HL-60 (cell line): ENCODE measurements around the gene SIGLEC14.

Experiments
- DNase-seq, 2 experiments: peaks; one replicate each; pipeline ENCODE4 v3.0.0-alpha.2; 2010 to 2020; ENCODE audit warnings: low read depth in 1 of 2, low spot score in 1 of 2
- H3K27ac ChIP-seq: fragments of 250-450 bp; sonication (Bioruptor Pico); replicated peaks from 2 replicates; pipeline ENCODE4 v1.5.1; 2020; ENCODE audit warnings: mild to moderate bottlenecking, moderate library complexity
- H3K27me3 ChIP-seq: fragments of 250-450 bp; sonication (Bioruptor Pico); 2 replicates; pipeline ENCODE4 v1.5.1; 2021; ENCODE audit warnings: mild to moderate bottlenecking, moderate library complexity; ENCODE audit not compliant: insufficient read depth, poor library complexity, severe bottlenecking
- H3K4me3 ChIP-seq: replicated peaks from 2 replicates; pipeline ENCODE4 v1.5.1; 2011; ENCODE audit warnings: mild to moderate bottlenecking, control low read depth, low read length; ENCODE audit not compliant: insufficient read depth
- CTCF ChIP-seq: IDR thresholded peaks from one replicate; pipeline ENCODE4 v1.5.1; 2011; ENCODE audit warnings: low read length, control low read depth, inconsistent platforms; ENCODE audit not compliant: insufficient read depth
- GABPA ChIP-seq: IDR thresholded peaks from 2 replicates; pipeline ENCODE4 v1.6.1; 2012; ENCODE audit warnings: low read depth
- POLR2AphosphoS5 ChIP-seq: IDR thresholded peaks from 2 replicates; pipeline ENCODE4 v1.6.1; 2012; ENCODE audit warnings: low read depth
- REST ChIP-seq: IDR thresholded peaks from 2 replicates; pipeline ENCODE4 v1.6.1; 2012; ENCODE audit warnings: low read depth; ENCODE audit not compliant: insufficient replicate concordance
- SPI1 ChIP-seq: IDR thresholded peaks from 2 replicates; pipeline ENCODE4 v1.6.1; 2012; ENCODE audit warnings: low read depth, mild to moderate bottlenecking, borderline replicate concordance

SIGLEC14 gene

GRCh38 chr19:51607077-51607476, 39.5 kb downstream of the SIGLEC14 start:
- DNase-seq = no peak
- no peak for TF ChIP-seq REST
- no peak overlapping the region for H3K27ac ChIP-seq
- no peaks in the 10 kb centered on the region for H3K27me3 ChIP-seq
- H3K4me3 ChIP-seq = no peak overlapping the region

- DNase-seq = no peak
Observed at GRCh38 chr19:51602189-51602854, 44.3 kb downstream of the SIGLEC14 start.

GRCh38 chr19:51600940-51601580, 45.6 kb downstream of the SIGLEC14 start:
- peak in 1 of 2 experiments; percentile 19 for DNase-seq
- no peak overlapping the region for H3K27ac ChIP-seq
- TF ChIP-seq CTCF = no peak
- no peak for TF ChIP-seq REST
- TF ChIP-seq SPI1 = no peak
- no peak for TF ChIP-seq GABPA
- no peak for TF ChIP-seq POLR2AphosphoS5

More at GRCh38 chr19:51602189-51602854, 44.3 kb downstream of the SIGLEC14 start:
- Histone ChIP-seq H3K4me3 (no peak overlapping the region), H3K27me3 (peaks cover 4% of the 10 kb centered on the region), H3K27ac (no peak overlapping the region)
- TF ChIP-seq REST (no peak), POLR2AphosphoS5 (no peak), GABPA (no peak), SPI1 (no peak), CTCF (no peak)

More at GRCh38 chr19:51600940-51601580, 45.6 kb downstream of the SIGLEC14 start:
- Histone ChIP-seq H3K4me3 (no peak overlapping the region), H3K27me3 (peaks cover 4% of the 10 kb centered on the region)
